Ectodermal cell (in vitro differentiated cells): ENCODE results near the gene AQP5.

Experiments used
- H3K27ac ChIP-seq: 2 replicates; pipeline ENCODE4 v1.7.0; 2013; ENCODE audit warnings: mild to moderate bottlenecking, low read depth, low read length; ENCODE audit not compliant: insufficient read depth, poor library complexity, severe bottlenecking
- H3K27me3 ChIP-seq: 2 replicates; pipeline ENCODE4 v1.7.0; 2013; ENCODE audit warnings: mild to moderate bottlenecking, low read length; ENCODE audit not compliant: insufficient read depth, control insufficient read depth, poor library complexity, severe bottlenecking
- H3K36me3 ChIP-seq: one replicate; pipeline ENCODE4 v1.7.0; 2013; ENCODE audit warnings: low read length; ENCODE audit not compliant: control insufficient read depth, insufficient read depth
- H3K4me1 ChIP-seq: one replicate; pipeline ENCODE4 v1.7.0; 2013; ENCODE audit warnings: low read length; ENCODE audit not compliant: control insufficient read depth, insufficient read depth
- H3K4me3 ChIP-seq: 2 replicates; pipeline ENCODE4 v1.7.0; 2013; ENCODE audit warnings: low read depth, low read length, control low read depth; ENCODE audit not compliant: insufficient read depth
- H3K9me3 ChIP-seq: 2 replicates; pipeline ENCODE4 v1.7.0; 2013; ENCODE audit warnings: mild to moderate bottlenecking, low read length, moderate library complexity; ENCODE audit not compliant: control insufficient read depth
- WGBS, 2 experiments: methylation state at CpG; one replicate each; pipeline ENCODE4 v1.1.7; 2013; ENCODE audit warnings: missing lambda C conversion rate in 2 of 2; 5-methylcytosine and 5-hydroxymethylcytosine counted together

AQP5 gene

GRCh38 chr12:49922349-49923034, 39.2 kb upstream of the AQP5 start:
- Histone ChIP-seq H3K4me1 (no peaks in the 10 kb centered on the region), H3K9me3 (no peaks in the 10 kb centered on the region), H3K36me3 (no peaks in the 10 kb centered on the region), H3K4me3 (no peak overlapping the region), H3K27me3 (no peaks in the 10 kb centered on the region), H3K27ac (no peak overlapping the region)
- WGBS, 2 experiments, result 93 to 95% methylated on average over 12 of the region's 12 CpGs

DNA sequence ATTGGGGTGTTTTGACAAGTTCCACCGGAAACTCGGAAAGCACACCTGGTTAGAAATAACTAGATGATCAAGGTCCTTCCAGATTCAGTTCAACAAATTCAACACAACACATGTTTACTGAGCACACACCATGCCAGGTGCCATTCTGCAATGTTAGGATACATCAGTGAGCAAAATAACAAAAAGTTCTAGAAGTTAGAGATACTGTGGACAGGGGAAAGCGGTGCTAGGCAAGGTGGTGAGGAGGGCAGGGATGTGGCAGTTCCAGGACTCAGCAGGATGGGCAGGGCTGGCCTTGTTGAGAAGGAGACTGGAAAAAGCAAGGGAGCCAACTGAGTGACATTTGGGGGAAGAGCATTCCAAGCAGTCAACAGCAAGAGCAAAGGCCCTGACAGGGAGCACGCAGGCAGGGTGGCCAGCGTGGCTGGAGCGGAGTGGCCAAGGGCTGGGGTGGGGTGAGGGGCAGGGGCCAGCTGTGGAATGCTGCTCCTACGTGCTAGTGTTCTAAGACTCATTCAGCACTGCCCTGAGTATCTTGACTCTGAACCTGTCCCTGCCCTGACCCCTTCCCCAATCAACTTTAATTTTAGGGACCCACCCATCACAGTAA, 38.5 kb upstream of the AQP5 start:
- no peaks in the 10 kb centered on the region for H3K36me3 ChIP-seq
- 83 to 88% methylated on average over 7 of the region's 7 CpGs for WGBS, 2 experiments
- H3K27me3 ChIP-seq, result no peaks in the 10 kb centered on the region
- H3K9me3 ChIP-seq, result no peaks in the 10 kb centered on the region
- H3K4me1 ChIP-seq, result no peaks in the 10 kb centered on the region
- no peak overlapping the region for H3K4me3 ChIP-seq
- no peak overlapping the region for H3K27ac ChIP-seq

DNA sequence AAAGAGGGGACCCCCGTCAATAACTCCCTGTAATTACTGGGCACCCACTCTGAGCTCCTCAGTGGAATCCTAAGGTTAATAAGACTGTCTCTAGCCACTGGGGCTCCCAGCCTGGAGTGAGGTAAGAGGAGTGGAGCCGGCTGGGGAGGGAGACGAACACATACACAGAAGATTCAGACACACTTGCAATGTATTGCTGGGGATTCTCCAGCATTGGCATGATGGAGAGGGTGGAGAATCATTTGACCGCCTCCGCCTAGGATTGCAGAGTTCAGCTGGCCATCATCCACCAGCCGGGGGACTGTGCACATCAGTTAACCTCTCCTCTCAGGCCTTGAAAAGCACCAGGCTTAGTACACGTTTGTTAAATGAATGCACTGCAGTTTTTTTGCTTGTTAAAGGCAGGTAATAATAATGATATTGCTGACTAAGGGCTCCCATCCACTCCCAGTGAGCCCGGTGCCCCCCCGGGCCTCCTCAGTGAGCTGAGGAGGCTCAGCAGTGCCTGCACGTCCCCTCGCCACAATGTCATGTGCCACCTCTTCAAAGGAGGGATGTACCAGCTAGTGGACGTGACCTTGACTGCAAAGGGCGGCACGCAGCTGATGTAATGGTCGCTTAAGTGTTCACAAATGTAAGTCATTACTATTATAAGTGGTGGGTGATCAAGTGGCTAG, 37.7 kb upstream of the AQP5 start:
- Histone ChIP-seq H3K27ac (no peak overlapping the region), H3K4me3 (no peak overlapping the region)
- 92 to 93% methylated on average over 15 of the region's 15 CpGs for WGBS, 2 experiments

DNA sequence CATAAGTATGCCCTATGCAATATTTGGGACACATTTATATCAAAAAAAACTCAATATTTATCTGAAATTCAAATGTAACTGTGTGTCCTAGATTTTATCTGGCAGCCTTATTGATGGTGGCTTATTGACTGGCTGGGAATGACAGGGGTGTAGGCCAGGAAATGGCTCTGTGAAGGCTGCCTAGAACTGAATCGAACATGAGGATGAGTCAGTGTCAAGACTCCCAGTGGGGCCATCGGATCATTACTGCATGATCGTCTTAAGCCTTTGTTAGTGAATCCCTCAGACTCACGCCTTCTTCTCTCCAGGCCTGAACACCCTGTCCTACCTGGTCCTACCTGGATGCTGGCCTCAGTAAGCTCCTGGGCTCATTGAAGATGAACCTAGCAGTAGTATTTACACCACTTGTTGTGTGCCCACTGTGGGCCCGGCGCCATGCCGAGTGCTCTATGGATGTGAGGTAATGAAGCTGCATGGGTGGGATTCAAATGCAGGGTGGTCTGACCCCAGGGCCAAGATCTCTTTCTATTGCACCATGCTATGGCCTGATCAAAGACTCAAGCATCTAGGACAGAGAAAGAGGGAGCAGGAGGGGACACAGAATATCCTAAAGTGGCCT, 36.9 kb upstream of the AQP5 start:
- Histone ChIP-seq H3K36me3 (no peaks in the 10 kb centered on the region), H3K4me3 (no peak overlapping the region), H3K4me1 (no peaks in the 10 kb centered on the region), H3K9me3 (no peaks in the 10 kb centered on the region), H3K27ac (no peak overlapping the region), H3K27me3 (no peaks in the 10 kb centered on the region)
- 92 to 95% methylated on average over 7 of the region's 7 CpGs for WGBS, 2 experiments

More for the DNA sequence above, 37.7 kb upstream of the AQP5 start:
- H3K36me3 ChIP-seq, result no peaks in the 10 kb centered on the region
- H3K4me1 ChIP-seq, result no peaks in the 10 kb centered on the region
- H3K9me3 ChIP-seq, result no peaks in the 10 kb centered on the region
- no peaks in the 10 kb centered on the region for H3K27me3 ChIP-seq

GRCh38 chr12:49925433-49926204, 36.1 kb upstream of the AQP5 start:
- WGBS, 2 experiments, result 94 to 95% methylated on average over 11 of the region's 11 CpGs
- H3K27me3 ChIP-seq, result no peaks in the 10 kb centered on the region
- no peak overlapping the region for H3K27ac ChIP-seq
- H3K4me1 ChIP-seq, result no peaks in the 10 kb centered on the region
- H3K36me3 ChIP-seq, result no peaks in the 10 kb centered on the region
- no peaks in the 10 kb centered on the region for H3K9me3 ChIP-seq
- H3K4me3 ChIP-seq, result no peak overlapping the region

DNA sequence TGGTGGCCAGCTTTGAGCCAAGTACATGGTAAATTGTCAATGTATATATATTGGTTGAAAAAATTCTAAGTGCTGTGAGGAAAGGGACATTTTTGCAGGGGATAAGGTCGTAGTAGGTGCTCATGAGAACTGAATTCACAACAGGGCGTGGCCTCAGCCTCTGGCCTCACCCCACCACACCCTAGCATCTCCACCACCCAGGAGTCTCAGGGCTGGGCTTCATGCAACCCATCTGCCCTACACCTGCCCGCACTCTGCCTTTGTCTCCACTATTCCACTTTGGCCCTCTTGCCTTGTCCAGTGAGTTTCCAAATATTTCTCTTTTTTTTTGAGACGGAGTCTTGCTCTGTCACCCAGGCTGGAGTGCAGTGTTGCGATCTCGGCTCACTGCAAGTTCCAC, 33.2 kb upstream of the AQP5 start:
- no peaks in the 10 kb centered on the region for H3K27me3 ChIP-seq
- no peaks in the 10 kb centered on the region for H3K9me3 ChIP-seq
- no peaks in the 10 kb centered on the region for H3K36me3 ChIP-seq
- WGBS, 2 experiments, result 88 to 91% methylated on average over 6 of the region's 6 CpGs
- H3K27ac ChIP-seq, result no peak overlapping the region
- no peak overlapping the region for H3K4me3 ChIP-seq
- no peaks in the 10 kb centered on the region for H3K4me1 ChIP-seq

- H3K4me3 ChIP-seq, result no peak overlapping the region
- WGBS, 2 experiments, result 86 to 87% methylated on average over 7 of the region's 7 CpGs
- H3K4me1 ChIP-seq, result no peaks in the 10 kb centered on the region
Measured at GRCh38 chr12:49929581-49929980, 32.1 kb upstream of the AQP5 start.

DNA sequence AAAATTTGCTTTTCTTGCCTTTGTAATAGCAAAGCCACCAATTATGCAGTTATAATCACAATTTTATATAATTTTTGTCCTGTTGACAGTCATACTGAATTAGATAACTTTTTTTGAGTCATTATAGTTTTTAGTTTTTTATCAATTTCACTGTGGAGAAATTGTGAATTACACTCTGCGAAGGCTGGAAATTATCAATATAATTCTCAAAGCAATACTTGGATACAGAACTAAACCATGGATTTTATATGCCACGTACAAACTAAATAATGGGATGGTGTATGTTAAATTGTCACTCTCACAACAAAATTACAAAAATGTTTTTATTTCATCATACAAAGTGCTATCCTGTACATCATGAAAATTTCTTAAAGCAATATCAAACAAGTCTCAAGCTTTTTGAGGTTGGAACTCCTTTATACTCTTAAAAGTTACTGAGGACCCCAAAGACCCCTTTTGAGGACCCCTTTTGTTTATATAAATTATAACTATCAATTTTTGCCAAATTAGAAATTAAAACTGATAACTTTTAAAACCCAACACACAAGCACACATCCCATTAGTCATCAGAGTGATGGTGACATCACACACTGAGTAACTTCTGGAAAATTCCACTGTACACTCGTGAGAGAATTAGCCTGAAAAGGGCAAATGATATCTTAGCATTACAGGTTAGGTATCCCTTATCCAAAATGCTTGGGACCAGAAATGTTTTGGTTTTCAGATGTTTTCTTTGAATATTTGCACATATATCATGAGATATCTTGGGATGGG, 31.0 kb upstream of the AQP5 start:
- WGBS, 2 experiments, result 84 to 86% methylated on average over 1 to 2 of the region's 3 CpGs
- Histone ChIP-seq H3K27me3 (no peaks in the 10 kb centered on the region), H3K4me3 (no peak overlapping the region), H3K9me3 (no peaks in the 10 kb centered on the region), H3K27ac (no peak overlapping the region), H3K4me1 (no peaks in the 10 kb centered on the region), H3K36me3 (no peaks in the 10 kb centered on the region)

More at GRCh38 chr12:49929581-49929980, 32.1 kb upstream of the AQP5 start:
- Histone ChIP-seq H3K36me3 (no peaks in the 10 kb centered on the region), H3K27ac (no peak overlapping the region), H3K27me3 (no peaks in the 10 kb centered on the region), H3K9me3 (no peaks in the 10 kb centered on the region)

- H3K27ac ChIP-seq, result no peak overlapping the region
- 73 to 74% methylated on average over 7 of the region's 7 CpGs for WGBS, 2 experiments
- no peak overlapping the region for H3K4me3 ChIP-seq
- no peaks in the 10 kb centered on the region for H3K9me3 ChIP-seq
- no peaks in the 10 kb centered on the region for H3K36me3 ChIP-seq
- H3K27me3 ChIP-seq, result no peaks in the 10 kb centered on the region
- H3K4me1 ChIP-seq, result no peaks in the 10 kb centered on the region
Measured at GRCh38 chr12:49932023-49932422, 29.6 kb upstream of the AQP5 start.
